OCI-LY1 (cell line): Measurements from ENCODE around the gene SLC6A3.

Experiments used
- H2AFZ ChIP-seq: fragments of 200-600 bp; sonication (generic), shearing (Covaris generic); 2 replicates; pipeline ENCODE4 v1.6.0; 2014; ENCODE audit warnings: antibody characterized with exemption, mild to moderate bottlenecking, low read length
- H3F3A ChIP-seq: fragments of 200-600 bp; sonication (generic), shearing (Covaris generic); 2 replicates; pipeline ENCODE4 v1.6.0; 2014; ENCODE audit warnings: mild to moderate bottlenecking, antibody characterized with exemption, low read length, moderate library complexity; ENCODE audit not compliant: insufficient read depth
- H3K27ac ChIP-seq: fragments of 200-600 bp; sonication (generic); 2 replicates; pipeline ENCODE4 v1.5.1; 2014; ENCODE audit warnings: low read length, mixed run types, mild to moderate bottlenecking, low read depth; ENCODE audit not compliant: poor library complexity, severe bottlenecking
- H3K27me3 ChIP-seq: fragments of 200-600 bp; sonication (generic); 2 replicates; pipeline ENCODE4 v1.6.0; 2014; ENCODE audit warnings: antibody characterized with exemption, mild to moderate bottlenecking, low read length, moderate library complexity; ENCODE audit not compliant: insufficient read depth
- H3K36me3 ChIP-seq: fragments of 200-600 bp; sonication (generic); 2 replicates; pipeline ENCODE4 v1.6.1; 2014; ENCODE audit warnings: mild to moderate bottlenecking, antibody characterized with exemption, low read length, moderate library complexity, mixed read lengths; ENCODE audit not compliant: insufficient read depth
- H3K4me1 ChIP-seq: fragments of 200-600 bp; sonication (generic); 2 replicates; pipeline ENCODE4 v1.5.1; 2014; ENCODE audit warnings: mild to moderate bottlenecking, low read length, moderate library complexity; ENCODE audit not compliant: insufficient read depth, severe bottlenecking
- H3K4me2 ChIP-seq: fragments of 200-600 bp; sonication (generic), shearing (Covaris generic); 2 replicates; pipeline ENCODE4 v1.6.1; 2014; ENCODE audit warnings: low read length
- H3K4me3 ChIP-seq: fragments of 200-600 bp; sonication (generic); 2 replicates; pipeline ENCODE4 v1.5.1; 2014; ENCODE audit warnings: low read length, low read depth, mild to moderate bottlenecking, mixed read lengths; ENCODE audit not compliant: poor library complexity, severe bottlenecking
- H3K79me2 ChIP-seq: fragments of 200-600 bp; shearing (Covaris generic); 2 replicates; pipeline ENCODE4 v1.6.1; 2016; ENCODE audit warnings: mixed run types, low read length, mixed read lengths; ENCODE audit not compliant: insufficient read depth
- H3K9ac ChIP-seq: fragments of 200-600 bp; sonication (generic), shearing (Covaris generic); 2 replicates; pipeline ENCODE4 v1.6.1; 2014; ENCODE audit warnings: mild to moderate bottlenecking, low read length, mixed read lengths
- H3K9me2 ChIP-seq: fragments of 200-600 bp; sonication (generic), shearing (Covaris generic); 2 replicates; pipeline ENCODE4 v1.6.1; 2014; ENCODE audit warnings: low read depth, mild to moderate bottlenecking, low read length, mixed read lengths
- H3K9me3 ChIP-seq: fragments of 200-600 bp; shearing (Covaris generic); 2 replicates; pipeline ENCODE4 v1.6.1; 2014; ENCODE audit warnings: low read length, mixed read lengths
- H4K20me1 ChIP-seq: fragments of 200-600 bp; sonication (generic), shearing (Covaris generic); 2 replicates; pipeline ENCODE4 v1.6.0; 2016; ENCODE audit warnings: mild to moderate bottlenecking, low read length; ENCODE audit not compliant: insufficient read depth
- EZH2 ChIP-seq: fragments of 200-600 bp; sonication (generic), shearing (Covaris generic); IDR thresholded peaks from 2 replicates; pipeline ENCODE4 v1.8.0; 2017; ENCODE audit warnings: borderline replicate concordance, mixed run types, mild to moderate bottlenecking, antibody characterized with exemption, low read length, moderate library complexity, mixed read lengths
- TF ChIP-seq, protein P1 (sequence below): fragments of 200-600 bp; sonication (generic), shearing (Covaris generic); IDR thresholded peaks from 2 replicates; pipeline ENCODE4 v1.5.1; 2017; ENCODE audit warnings: mild to moderate bottlenecking, antibody characterized with exemption, low read length, moderate library complexity, mixed read lengths

SLC6A3 gene

DNA sequence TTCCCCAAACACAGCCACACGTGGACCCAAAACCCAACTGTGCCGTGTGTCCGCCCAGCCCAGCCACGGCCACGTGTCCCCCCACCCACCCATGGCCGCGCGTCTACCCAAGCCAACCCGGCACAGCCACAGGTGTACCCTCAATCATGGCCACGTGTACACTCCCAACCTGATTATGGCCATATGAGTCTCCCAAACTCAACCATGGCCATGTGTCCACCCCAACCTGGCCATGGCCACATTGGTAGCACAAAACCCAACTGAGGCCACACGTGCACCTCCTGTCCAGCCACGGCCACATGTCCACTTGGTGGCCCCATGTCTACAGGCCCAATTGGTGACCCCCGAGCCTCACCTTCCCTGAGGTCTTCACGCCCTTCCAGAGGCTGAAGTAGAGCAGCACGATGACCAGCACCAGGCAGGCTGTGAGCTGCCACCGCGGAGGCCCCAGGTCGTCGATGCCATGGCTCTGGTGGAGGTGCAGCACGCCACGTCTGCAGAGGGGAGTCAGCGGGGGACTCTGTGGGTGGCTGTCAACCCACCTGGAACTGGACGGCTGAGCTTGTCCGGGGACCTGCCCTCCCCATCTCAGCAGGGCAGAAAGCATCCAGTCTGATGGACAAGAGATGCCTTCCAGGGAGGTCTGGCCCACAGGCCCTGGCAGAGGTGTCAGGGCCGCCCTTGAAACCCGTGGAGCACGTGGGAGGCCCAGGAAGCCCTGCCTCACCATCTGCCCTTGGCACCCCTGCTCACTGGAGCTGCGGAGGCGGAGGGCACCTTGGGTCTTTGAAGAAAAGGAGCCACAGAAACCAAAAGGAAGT, 23.5 kb downstream of the SLC6A3 start:
- Histone ChIP-seq H3K4me2 (no peak overlapping the region), H3K79me2 (no peaks in the 10 kb centered on the region), H3K9me2 (no peaks in the 10 kb centered on the region), H3K9me3 (no peaks in the 10 kb centered on the region), H3K36me3 (no peaks in the 10 kb centered on the region), H3K9ac (no peak overlapping the region), H3K4me1 (no peaks in the 10 kb centered on the region), H3F3A (no peaks in the 10 kb centered on the region), H3K4me3 (no peak overlapping the region), H4K20me1 (no peaks in the 10 kb centered on the region), H3K27ac (no peak overlapping the region), H3K27me3 (no peaks in the 10 kb centered on the region), H2AFZ (no peak overlapping the region)
- no peak for TF ChIP-seq EZH2
- TF ChIP-seq, protein P1, sequence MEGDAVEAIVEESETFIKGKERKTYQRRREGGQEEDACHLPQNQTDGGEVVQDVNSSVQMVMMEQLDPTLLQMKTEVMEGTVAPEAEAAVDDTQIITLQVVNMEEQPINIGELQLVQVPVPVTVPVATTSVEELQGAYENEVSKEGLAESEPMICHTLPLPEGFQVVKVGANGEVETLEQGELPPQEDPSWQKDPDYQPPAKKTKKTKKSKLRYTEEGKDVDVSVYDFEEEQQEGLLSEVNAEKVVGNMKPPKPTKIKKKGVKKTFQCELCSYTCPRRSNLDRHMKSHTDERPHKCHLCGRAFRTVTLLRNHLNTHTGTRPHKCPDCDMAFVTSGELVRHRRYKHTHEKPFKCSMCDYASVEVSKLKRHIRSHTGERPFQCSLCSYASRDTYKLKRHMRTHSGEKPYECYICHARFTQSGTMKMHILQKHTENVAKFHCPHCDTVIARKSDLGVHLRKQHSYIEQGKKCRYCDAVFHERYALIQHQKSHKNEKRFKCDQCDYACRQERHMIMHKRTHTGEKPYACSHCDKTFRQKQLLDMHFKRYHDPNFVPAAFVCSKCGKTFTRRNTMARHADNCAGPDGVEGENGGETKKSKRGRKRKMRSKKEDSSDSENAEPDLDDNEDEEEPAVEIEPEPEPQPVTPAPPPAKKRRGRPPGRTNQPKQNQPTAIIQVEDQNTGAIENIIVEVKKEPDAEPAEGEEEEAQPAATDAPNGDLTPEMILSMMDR: no peak

DNA sequence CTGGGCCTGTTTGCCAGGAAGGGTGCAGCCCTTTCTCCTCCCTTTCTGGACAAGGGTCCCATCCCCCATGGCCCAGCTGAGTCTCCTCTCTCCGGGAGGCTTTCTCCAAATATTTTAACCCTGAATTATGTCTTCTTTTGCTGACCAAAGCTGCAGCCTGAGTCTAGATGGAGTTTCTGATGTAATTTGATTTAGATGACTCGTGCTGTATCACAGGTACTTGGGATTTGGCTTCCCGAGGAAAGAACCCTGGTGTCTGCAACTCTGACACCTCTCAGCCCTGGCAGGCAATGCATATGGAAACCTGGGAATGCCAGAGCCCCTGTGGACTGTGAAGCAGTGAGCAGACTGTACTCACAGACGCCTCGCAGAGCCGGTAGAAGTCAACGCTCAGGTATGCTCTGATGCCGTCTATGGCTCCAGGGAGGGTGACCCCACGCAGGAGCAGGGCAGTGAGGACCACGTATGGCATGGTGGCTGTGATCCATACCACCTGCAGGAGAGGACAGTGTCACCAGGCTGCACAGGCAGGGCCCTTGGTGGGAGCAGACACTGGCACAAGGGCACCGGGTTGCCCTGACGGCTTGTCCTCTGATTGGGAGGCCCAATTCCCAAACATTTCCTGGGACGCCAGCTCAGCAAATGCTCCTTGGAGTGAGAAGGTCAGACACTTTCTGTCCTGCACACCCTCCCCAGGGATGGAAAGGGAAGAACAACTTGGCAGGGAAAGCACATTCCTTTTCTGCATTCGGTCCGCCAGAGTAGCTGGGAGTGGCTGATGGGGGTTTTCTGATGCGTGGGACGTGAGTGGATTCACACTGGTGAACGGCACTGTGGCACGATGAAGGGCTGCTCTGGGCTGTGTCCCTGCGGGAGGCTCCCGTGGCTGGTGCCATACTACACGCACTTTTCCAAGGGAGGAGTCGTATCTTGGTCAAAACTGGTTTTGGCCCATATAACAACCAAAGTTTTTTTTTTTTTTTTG, 24.7 kb downstream of the SLC6A3 start:
- Histone ChIP-seq H3K9ac (no peak overlapping the region), H3K27ac (no peak overlapping the region), H3K36me3 (no peaks in the 10 kb centered on the region), H3K9me2 (no peaks in the 10 kb centered on the region), H3K4me3 (no peak overlapping the region), H4K20me1 (no peaks in the 10 kb centered on the region), H3K27me3 (no peaks in the 10 kb centered on the region), H3K4me2 (no peak overlapping the region), H2AFZ (no peak overlapping the region), H3K79me2 (no peaks in the 10 kb centered on the region), H3K4me1 (no peaks in the 10 kb centered on the region), H3K9me3 (no peaks in the 10 kb centered on the region), H3F3A (no peaks in the 10 kb centered on the region)
- TF ChIP-seq EZH2: no peak
- TF ChIP-seq, protein P1: no peak

DNA sequence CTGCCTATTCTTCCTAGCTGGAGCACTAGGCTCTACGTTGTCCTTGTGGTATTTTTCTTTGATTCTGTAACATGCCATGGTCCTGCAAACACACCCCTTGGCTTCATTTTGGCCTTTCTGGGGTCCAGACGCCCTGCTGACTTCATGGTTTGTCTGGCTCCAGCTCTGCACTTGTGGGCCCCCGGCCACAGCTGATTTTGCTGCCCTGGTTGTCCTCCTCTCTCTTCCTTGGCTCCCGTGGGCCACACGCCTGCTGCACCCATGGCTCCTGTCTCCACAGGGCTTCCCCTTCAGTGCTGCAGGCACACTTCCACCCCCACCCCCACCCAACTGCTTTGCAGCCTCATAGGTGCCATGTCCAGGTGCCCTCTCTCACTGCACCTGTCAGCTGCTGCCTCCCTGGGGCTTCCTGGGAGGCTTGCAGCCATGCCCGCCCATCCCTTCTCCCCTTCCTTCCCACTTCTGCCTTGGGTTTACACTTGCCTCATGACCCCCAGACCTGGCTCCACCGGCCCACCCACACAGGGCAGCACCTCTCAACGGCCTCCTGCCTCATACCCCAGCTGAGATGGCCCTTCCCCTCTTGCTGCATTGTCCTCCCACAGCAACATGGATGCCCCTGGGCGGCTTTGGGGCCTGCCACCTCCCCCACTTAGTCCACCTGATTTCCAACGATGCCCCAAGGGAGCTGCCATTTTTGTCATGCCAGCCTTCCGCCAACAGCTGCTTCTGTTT, 25.6 kb downstream of the SLC6A3 start:
- H3K4me3 ChIP-seq: no peak overlapping the region
- H2AFZ ChIP-seq: no peak overlapping the region
- no peak for TF ChIP-seq EZH2
- TF ChIP-seq, protein P1: no peak
- no peaks in the 10 kb centered on the region for H3F3A ChIP-seq
- H3K9me3 ChIP-seq: no peaks in the 10 kb centered on the region
- H3K9me2 ChIP-seq: no peaks in the 10 kb centered on the region
- no peaks in the 10 kb centered on the region for H3K27me3 ChIP-seq
- no peaks in the 10 kb centered on the region for H3K36me3 ChIP-seq
- H4K20me1 ChIP-seq: no peaks in the 10 kb centered on the region
- H3K79me2 ChIP-seq: no peaks in the 10 kb centered on the region
- H3K4me2 ChIP-seq: no peak overlapping the region
- no peak overlapping the region for H3K27ac ChIP-seq
- H3K4me1 ChIP-seq: no peaks in the 10 kb centered on the region
- H3K9ac ChIP-seq: no peak overlapping the region
